SH-SY5Y (cell line): ENCODE data around the gene EGFR.

Experiments used
- GATA2 ChIP-seq: IDR thresholded peaks from 2 replicates; pipeline ENCODE4 v1.6.1; 2011; ENCODE audit warnings: mild to moderate bottlenecking, low read depth, low read length
- GATA3 ChIP-seq: IDR thresholded peaks from 2 replicates; pipeline ENCODE4 v1.6.1; 2011; ENCODE audit warnings: low read depth, mild to moderate bottlenecking, low read length, moderate library complexity

- TF ChIP-seq GATA2 (no peak), GATA3 (no peak)
These were observed 9.2 kb downstream of the EGFR start for GRCh38 chr7:55028011-55028410.
